Thymus (tissue), 11 donors: ENCODE data around the gene VTN. TPM values are rescaled to one million over a fixed set of nuclear protein-coding genes. Genes with fewer than 3 reads are reported as not detected.

Experiments
- DNase-seq, 9 donors: peaks; one replicate each; pipeline ENCODE4 v3.0.0-alpha.2; 2013; ENCODE audit warnings: low spot score in 9 of 9, low read depth in 6 of 9, missing footprints in 1 of 9
- H3K27ac ChIP-seq, 2 donors: one replicate each; pipeline ENCODE4 v1.5.1; 2013; ENCODE audit warnings: control low read depth in 1 of 2, low read depth in 1 of 2, low read length in 1 of 2, mild to moderate bottlenecking in 1 of 2, moderate library complexity in 1 of 2
- H3K27me3 ChIP-seq, 2 donors: one replicate each; pipeline ENCODE4 v1.5.1; 2013; ENCODE audit warnings: low read length in 1 of 2; ENCODE audit not compliant: control insufficient read depth in 2 of 2, insufficient read depth in 1 of 2
- H3K36me3 ChIP-seq, 2 donors: one replicate each; pipeline ENCODE4 v1.5.1; 2013; ENCODE audit warnings: low read length in 1 of 2, mild to moderate bottlenecking in 1 of 2, moderate library complexity in 1 of 2; ENCODE audit not compliant: control insufficient read depth in 2 of 2, insufficient read depth in 2 of 2
- H3K4me1 ChIP-seq, 2 donors: one replicate each; pipeline ENCODE4 v1.5.1; 2013; ENCODE audit warnings: low read length in 2 of 2; ENCODE audit not compliant: control insufficient read depth in 2 of 2, insufficient read depth in 2 of 2
- H3K4me3 ChIP-seq, 2 donors: one replicate each; pipeline ENCODE4 v1.5.1; 2013; ENCODE audit warnings: low read length in 2 of 2, control low read depth in 1 of 2, mild to moderate bottlenecking in 1 of 2
- H3K9me3 ChIP-seq, 2 donors: one replicate each; pipeline ENCODE4 v1.5.1; 2013; ENCODE audit warnings: low read length in 1 of 2, mild to moderate bottlenecking in 1 of 2; ENCODE audit not compliant: control insufficient read depth in 2 of 2, insufficient read depth in 1 of 2
- WGBS: extraction: QIAGEN DNeasy Blood & Tissue Kit; methylation state at CpG from one replicate; pipeline ENCODE4 v1.1.7; 2013; 5-methylcytosine and 5-hydroxymethylcytosine counted together
- polyA plus RNA-seq: library from polyadenylated mRNA; stranded (reverse); fragments of 200-250 nt; gene quantifications from one replicate; pipeline ENCODE4 v1.2.3, GENCODE V29; 2013
- total RNA-seq: library from RNA; stranded (reverse); fragments of 120-200 nt; gene quantifications from one replicate; pipeline ENCODE4 v1.2.4, GENCODE V29; 2013
- donor health status: healthy.

The VTN gene
- total and polyA plus RNA-seq, 2 donors, result 0.09 to 0.59 TPM

GRCh38 chr17:28390563-28390962 is 20.5 kb upstream of the VTN start:
- 99% methylated on average over 2 of the region's 2 CpGs for WGBS
- H3K36me3 ChIP-seq, result peaks cover 0 to 4% of the 10 kb centered on the region in 2 donors
- H3K27me3 ChIP-seq, result peaks cover under 1 to 22% of the 10 kb centered on the region in 2 donors

GRCh38 chr17:28390141-28390540 is 20.0 kb upstream of the VTN start:
- Histone ChIP-seq H3K4me1 (peaks cover 0 to 2% of the 10 kb centered on the region in 2 donors), H3K27ac (no peak overlapping the region), H3K4me3 (no peak overlapping the region), H3K9me3 (no peaks in the 10 kb centered on the region), H3K27me3 (peaks cover 4 to 26% of the 10 kb centered on the region in 2 donors), H3K36me3 (peaks cover 0 to 4% of the 10 kb centered on the region in 2 donors)
- DNase-seq, result no peak
- 98% methylated on average over 1 of the region's 1 CpG for whole genome bisulfite sequencing

More at GRCh38 chr17:28390563-28390962, 20.5 kb upstream of the VTN start:
- DNase-seq, result no peak
- Histone ChIP-seq H3K4me1 (no peaks in the 10 kb centered on the region), H3K4me3 (no peak overlapping the region), H3K9me3 (no peaks in the 10 kb centered on the region), H3K27ac (no peak overlapping the region)

GRCh38 chr17:28388106-28388505 is 18.0 kb upstream of the VTN start:
- peaks cover 3 to 8% of the 10 kb centered on the region in 2 donors for H3K4me1 ChIP-seq
- DNase-seq, result no peak
- no peak overlapping the region for H3K27ac ChIP-seq
- no peaks in the 10 kb centered on the region for H3K9me3 ChIP-seq
- peaks cover 0 to 4% of the 10 kb centered on the region in 2 donors for H3K36me3 ChIP-seq
- no peak overlapping the region for H3K4me3 ChIP-seq
- WGBS, result 98% methylated on average over 11 of the region's 11 CpGs
- H3K27me3 ChIP-seq, result peaks cover 7 to 47% of the 10 kb centered on the region in 2 donors

GRCh38 chr17:28386391-28386790 is 16.3 kb upstream of the VTN start:
- DNase-seq, result no peak
- Histone ChIP-seq H3K36me3 (peaks cover 0 to 4% of the 10 kb centered on the region in 2 donors), H3K27ac (no peak overlapping the region)

GRCh38 chr17:28385406-28385805 is 15.3 kb upstream of the VTN start:
- WGBS, result 78% methylated on average over 8 of the region's 8 CpGs
- Histone ChIP-seq H3K36me3 (peaks cover 0 to 4% of the 10 kb centered on the region in 2 donors), H3K27ac (no peak overlapping the region), H3K9me3 (no peaks in the 10 kb centered on the region), H3K4me1 (peaks cover 3 to 12% of the 10 kb centered on the region in 2 donors), H3K4me3 (peak overlapping the region in 1 of 2 donors; percentile 56), H3K27me3 (peaks cover 19 to 71% of the 10 kb centered on the region in 2 donors)
- no peak for DNase-seq

More at GRCh38 chr17:28386391-28386790, 16.3 kb upstream of the VTN start:
- Histone ChIP-seq H3K4me1 (peaks cover 3 to 9% of the 10 kb centered on the region in 2 donors), H3K4me3 (no peak overlapping the region), H3K27me3 (peaks cover 10 to 61% of the 10 kb centered on the region in 2 donors), H3K9me3 (no peaks in the 10 kb centered on the region)

- Histone ChIP-seq H3K4me3 (peak overlapping the region; percentile 40 to 56), H3K36me3 (peaks cover 0 to 4% of the 10 kb centered on the region in 2 donors), H3K9me3 (no peaks in the 10 kb centered on the region), H3K27me3 (peaks cover 19 to 75% of the 10 kb centered on the region in 2 donors), H3K27ac (no peak overlapping the region), H3K4me1 (peaks cover 3 to 12% of the 10 kb centered on the region in 2 donors)
- whole genome bisulfite sequencing, result 10% methylated on average over 29 of the region's 29 CpGs
- DNase-seq, result no peak
Observed at GRCh38 chr17:28385037-28385400, 14.9 kb upstream of the VTN start.

- Histone ChIP-seq H3K4me1 (peaks cover 3 to 12% of the 10 kb centered on the region in 2 donors), H3K27ac (no peak overlapping the region), H3K4me3 (peak overlapping the region; percentile 40 to 56), H3K27me3 (peaks cover 19 to 77% of the 10 kb centered on the region in 2 donors), H3K36me3 (peaks cover 0 to 4% of the 10 kb centered on the region in 2 donors), H3K9me3 (no peaks in the 10 kb centered on the region)
- peak in 2 of 9 donors; percentile 21 to 37 for DNase-seq
- 2% methylated on average over 56 of the region's 56 CpGs for WGBS
Observed at GRCh38 chr17:28384281-28385036, 14.4 kb upstream of the VTN start.

- DNase-seq, result no peak
- H3K36me3 ChIP-seq, result no peaks in the 10 kb centered on the region
- H3K27ac ChIP-seq, result no peak overlapping the region
- no peak overlapping the region for H3K4me3 ChIP-seq
- WGBS, result 27% methylated on average over 72 of the region's 72 CpGs
- H3K4me1 ChIP-seq, result peaks cover 3 to 12% of the 10 kb centered on the region in 2 donors
- peaks cover 19 to 66% of the 10 kb centered on the region in 2 donors for H3K27me3 ChIP-seq
- H3K9me3 ChIP-seq, result no peaks in the 10 kb centered on the region
Observed at GRCh38 chr17:28381141-28381825, 11.2 kb upstream of the VTN start.
